IMR-90 (cell line): ENCODE results near the gene SLC2A13. TPM values are rescaled to one million over a fixed set of nuclear protein-coding genes. Genes with fewer than 3 reads are reported as not detected.

Experiments
- ATAC-seq: fragments of 200-7000 bp; cut with Tn5 transposase; 2 replicates; pipeline ENCODE4 v1.9.1; 2020; ENCODE audit warnings: low read depth, mild to moderate bottlenecking, moderate library complexity
- BruUV-seq: library from RNA; stranded (reverse); fragments of 400-500 nt; replicated peaks from 2 replicates; lab custom pipeline; 2021; lab: Mats Ljungman, UMichigan
- CTCF ChIA-PET: fragments of 300-600 bp; formaldehyde crosslinking; extraction: SDS; loops from one replicate; lab custom pipeline; 2021; ENCODE audit warnings: antibody characterized with exemption; lab: Yijun Ruan, JAX
- POLR2A ChIA-PET: fragments of 300-600 bp; sonication (Branson Sonifier 250); formaldehyde crosslinking; loops from one replicate; lab custom pipeline; 2022; ENCODE audit warnings: antibody characterized with exemption; ENCODE audit not compliant: unreplicated experiment; lab: Charles Lee
- DNase-seq: peaks from one replicate; pipeline ENCODE4 v3.0.0; 2013
- H2AFZ ChIP-seq: replicated peaks from 2 replicates; pipeline ENCODE3; 2013; ENCODE audit warnings: low read length, mild to moderate bottlenecking; ENCODE audit not compliant: poor library complexity
- H2AK5ac ChIP-seq: 2 replicates; pipeline ENCODE4 v1.6.1; 2013; ENCODE audit warnings: low read depth, low read length, inconsistent platforms
- H2AK9ac ChIP-seq: replicated peaks from 2 replicates; pipeline ENCODE3; 2013; ENCODE audit warnings: mild to moderate bottlenecking, low read depth, low read length, moderate library complexity; ENCODE audit not compliant: poor library complexity
- H2BK120ac ChIP-seq: 2 replicates; pipeline ENCODE4 v1.6.1; 2013; ENCODE audit warnings: low read depth, low read length, inconsistent platforms
- H2BK15ac ChIP-seq: 3 replicates; pipeline ENCODE4 v1.6.1; 2013; ENCODE audit warnings: low read depth, low read length, inconsistent platforms
- H2BK20ac ChIP-seq: 2 replicates; pipeline ENCODE4 v1.6.1; 2013; ENCODE audit warnings: low read depth, mild to moderate bottlenecking, inconsistent platforms, low read length, moderate library complexity
- H2BK5ac ChIP-seq: 2 replicates; pipeline ENCODE4 v1.6.1; 2013; ENCODE audit warnings: mild to moderate bottlenecking, low read depth, low read length, inconsistent platforms; ENCODE audit not compliant: poor library complexity, severe bottlenecking
- H3K14ac ChIP-seq: replicated peaks from 2 replicates; pipeline ENCODE4 v1.6.1; 2013; ENCODE audit warnings: low read depth, low read length, inconsistent platforms
- H3K18ac ChIP-seq: 2 replicates; pipeline ENCODE4 v1.6.1; 2013; ENCODE audit warnings: low read depth, low read length, control low read depth
- H3K23ac ChIP-seq: 2 replicates; pipeline ENCODE4 v1.6.1; 2013; ENCODE audit warnings: low read depth, low read length, inconsistent platforms
- H3K27ac ChIP-seq: 2 replicates; pipeline ENCODE4 v1.5.1; 2013; ENCODE audit warnings: mild to moderate bottlenecking, control low read depth, low read length; ENCODE audit not compliant: insufficient read depth
- H3K27me3 ChIP-seq: 2 replicates; pipeline ENCODE4 v1.6.1; 2013; ENCODE audit warnings: low read length; ENCODE audit not compliant: control insufficient read depth, insufficient read depth
- H3K36me3 ChIP-seq: 2 replicates; pipeline ENCODE4 v1.6.1; 2013; ENCODE audit warnings: low read length, mixed read lengths; ENCODE audit not compliant: control insufficient read depth, insufficient read depth
- H3K4ac ChIP-seq: 2 replicates; pipeline ENCODE4 v1.6.1; 2013; ENCODE audit warnings: low read depth, low read length, inconsistent platforms
- H3K4me1 ChIP-seq: 2 replicates; pipeline ENCODE4 v1.6.1; 2013; ENCODE audit warnings: low read length, mixed read lengths; ENCODE audit not compliant: control insufficient read depth, insufficient read depth
- H3K4me2 ChIP-seq: 2 replicates; pipeline ENCODE4 v1.6.1; 2013; ENCODE audit warnings: low read depth, mild to moderate bottlenecking, control low read depth, low read length, moderate library complexity
- H3K4me3 ChIP-seq: 2 replicates; pipeline ENCODE4 v1.5.1; 2013; ENCODE audit warnings: low read depth, mild to moderate bottlenecking, control low read depth, low read length, moderate library complexity; ENCODE audit not compliant: insufficient read depth
- H3K56ac ChIP-seq: 2 replicates; pipeline ENCODE4 v1.6.1; 2013; ENCODE audit warnings: low read length, inconsistent platforms; ENCODE audit not compliant: insufficient read depth; ENCODE audit errors: extremely low read depth
- H3K79me1 ChIP-seq, 2 experiments: 2 replicates each; pipeline ENCODE4 v1.6.1; 2013; ENCODE audit warnings: low read length in 2 of 2, inconsistent platforms in 1 of 2, low read depth in 1 of 2
- H3K9ac ChIP-seq: 2 replicates; pipeline ENCODE4 v1.6.1; 2013; ENCODE audit warnings: low read depth, low read length, control low read depth
- H3K9me1 ChIP-seq: 2 replicates; pipeline ENCODE4 v1.6.1; 2013; ENCODE audit warnings: low read length, inconsistent platforms; ENCODE audit not compliant: insufficient read depth
- H3K9me3 ChIP-seq: 2 replicates; pipeline ENCODE4 v1.6.1; 2013; ENCODE audit warnings: low read length; ENCODE audit not compliant: control insufficient read depth, insufficient read depth
- H4K20me1 ChIP-seq: 2 replicates; pipeline ENCODE4 v1.6.1; 2013; ENCODE audit warnings: low read length, inconsistent platforms; ENCODE audit not compliant: insufficient read depth
- H4K5ac ChIP-seq: 2 replicates; pipeline ENCODE4 v1.6.1; 2013; ENCODE audit warnings: mild to moderate bottlenecking, low read depth, low read length, control low read depth
- H4K8ac ChIP-seq, 2 experiments: 2 replicates each; pipeline ENCODE4 v1.6.1; 2013; ENCODE audit warnings: low read depth in 2 of 2, low read length in 2 of 2, control low read depth in 1 of 2, inconsistent platforms in 1 of 2
- H4K91ac ChIP-seq: 2 replicates; pipeline ENCODE4 v1.6.1; 2013; ENCODE audit warnings: low read depth, low read length, inconsistent platforms; ENCODE audit not compliant: insufficient read depth
- BHLHE40 ChIP-seq: fragments of 150-350 bp; IDR thresholded peaks from 2 replicates; pipeline ENCODE4 v1.6.1; 2016; ENCODE audit warnings: mild to moderate bottlenecking, low read depth, low read length
- CEBPB ChIP-seq: IDR thresholded peaks from 2 replicates; pipeline ENCODE4 v1.6.1; 2012; ENCODE audit warnings: low read depth, low read length, improper control_type of control experiment
- CHD1 ChIP-seq: IDR thresholded peaks from 2 replicates; pipeline ENCODE4 v1.6.1; 2012; ENCODE audit warnings: low read depth, low read length, improper control_type of control experiment
- FOS ChIP-seq: fragments of 150-350 bp; IDR thresholded peaks from 2 replicates; pipeline ENCODE4 v1.6.1; 2016; ENCODE audit warnings: low read depth, low read length
- MAFK ChIP-seq: IDR thresholded peaks from 2 replicates; pipeline ENCODE4 v1.6.1; 2012; ENCODE audit warnings: low read depth, low read length, improper control_type of control experiment
- MAZ ChIP-seq: IDR thresholded peaks from 2 replicates; pipeline ENCODE4 v1.6.1; 2012; ENCODE audit warnings: low read depth, mild to moderate bottlenecking, low read length, improper control_type of control experiment, moderate library complexity, borderline replicate concordance
- MXI1 ChIP-seq: IDR thresholded peaks from 2 replicates; pipeline ENCODE4 v1.6.1; 2012; ENCODE audit warnings: low read depth, mild to moderate bottlenecking, low read length, moderate library complexity, borderline replicate concordance
- NFE2L2 ChIP-seq: fragments of 150-350 bp; IDR thresholded peaks from 2 replicates; pipeline ENCODE4 v1.6.1; 2016; ENCODE audit warnings: low read depth, mild to moderate bottlenecking, low read length
- RAD21 ChIP-seq: IDR thresholded peaks from 2 replicates; pipeline ENCODE4 v1.6.1; 2012; ENCODE audit warnings: low read length, improper control_type of control experiment
- RCOR1 ChIP-seq: IDR thresholded peaks from 2 replicates; pipeline ENCODE4 v1.6.1; 2012; ENCODE audit warnings: mild to moderate bottlenecking, low read length, improper control_type of control experiment; ENCODE audit not compliant: insufficient replicate concordance
- SMC3 ChIP-seq: fragments of 150-350 bp; IDR thresholded peaks from 2 replicates; pipeline ENCODE4 v1.6.1; 2016; ENCODE audit warnings: low read depth, mild to moderate bottlenecking, antibody characterized with exemption, low read length, moderate library complexity
- USF2 ChIP-seq: fragments of 150-350 bp; IDR thresholded peaks from 2 replicates; pipeline ENCODE4 v1.6.1; 2017; ENCODE audit warnings: mild to moderate bottlenecking, antibody characterized with exemption, low read length, low read depth
- WGBS, 2 experiments: methylation state at CpG; one replicate each; pipeline versions ENCODE4 v1.1.5 to v1.1.7; 2013; ENCODE audit warnings: missing lambda C conversion rate in 2 of 2; ENCODE audit not compliant: insufficient read length in 1 of 2; ENCODE audit errors: extremely low coverage in 2 of 2; 5-methylcytosine and 5-hydroxymethylcytosine counted together
- dilution Hi-C: fragments of 300-500 bp; cut with HindIII; formaldehyde crosslinking; loops from one replicate; pipeline ENCODE4 v1.14.3; 2018; ENCODE audit warnings: low sequenced_read_pairs; ENCODE audit not compliant: unreplicated experiment
- in situ Hi-C: fragments of 300-500 bp; cut with MboI; formaldehyde crosslinking; loops from 3 replicates; pipeline ENCODE4 v1.14.3; 2019; ENCODE audit warnings: low sequenced_read_pairs, inconsistent platforms, mixed read lengths
- intact Hi-C: fragments of 100-400 bp; cut with micrococcal nuclease; formaldehyde crosslinking; loops from 2 replicates; pipeline ENCODE4 v1.10.0; 2022
- polyA plus RNA-seq, 3 experiments: library from polyadenylated mRNA; depleted of rRNA; stranded (reverse); fragments of >200 nt; gene quantifications; 2 replicates each; pipeline ENCODE4 v1.2.3, GENCODE V29; 2012; ENCODE audit warnings: low replicate concordance in 1 of 3
- total RNA-seq: library from RNA; depleted of rRNA; stranded (reverse); fragments of >200 nt; gene quantifications from 2 replicates; pipeline ENCODE4 v1.2.3, GENCODE V29; 2012
- TF ChIP-seq, protein P1 (sequence below): conservative IDR thresholded peaks from 2 replicates; pipeline ENCODE4 v1.5.1; 2012; ENCODE audit warnings: mild to moderate bottlenecking, low read depth, low read length, improper control_type of control experiment
- TF ChIP-seq, protein P2 (sequence below): fragments of 150-350 bp; IDR thresholded peaks from 2 replicates; pipeline ENCODE4 v1.6.1; 2016; ENCODE audit warnings: low read depth, mild to moderate bottlenecking, low read length, moderate library complexity, borderline replicate concordance

The SLC2A13 gene
- total and polyA plus RNA-seq, 2 of the 4 experiments (the other 2 are of a cell fraction), result 1.5 to 3.9 TPM

DNA sequence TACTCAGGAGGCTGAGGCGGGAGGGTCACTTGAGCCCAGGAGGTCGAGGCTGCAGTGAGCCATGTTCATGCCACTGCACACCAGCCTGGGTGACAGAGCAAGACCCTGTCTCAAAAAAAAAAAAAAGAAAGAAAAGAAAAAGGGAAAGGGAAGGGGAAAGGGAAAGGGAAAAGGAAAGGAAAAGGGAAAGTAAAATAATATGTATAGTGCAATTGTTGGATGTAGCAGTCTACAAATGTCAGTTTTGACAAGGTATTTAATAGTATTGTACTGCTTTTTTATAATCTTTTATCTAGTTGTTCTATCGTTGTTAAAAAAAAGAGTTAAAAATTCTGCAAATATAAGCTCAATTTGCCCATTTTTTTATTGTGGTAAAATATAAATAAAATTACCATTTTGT lies 67.3 kb downstream of the SLC2A13 start:
- H3K79me1 ChIP-seq, result no peaks in the 10 kb centered on the region
- no peak for TF ChIP-seq MAZ
- no peak for TF ChIP-seq BHLHE40
- no peak for TF ChIP-seq NFE2L2
- TF ChIP-seq SMC3, result no peak
- no peak for TF ChIP-seq CHD1
- TF ChIP-seq, protein P1, sequence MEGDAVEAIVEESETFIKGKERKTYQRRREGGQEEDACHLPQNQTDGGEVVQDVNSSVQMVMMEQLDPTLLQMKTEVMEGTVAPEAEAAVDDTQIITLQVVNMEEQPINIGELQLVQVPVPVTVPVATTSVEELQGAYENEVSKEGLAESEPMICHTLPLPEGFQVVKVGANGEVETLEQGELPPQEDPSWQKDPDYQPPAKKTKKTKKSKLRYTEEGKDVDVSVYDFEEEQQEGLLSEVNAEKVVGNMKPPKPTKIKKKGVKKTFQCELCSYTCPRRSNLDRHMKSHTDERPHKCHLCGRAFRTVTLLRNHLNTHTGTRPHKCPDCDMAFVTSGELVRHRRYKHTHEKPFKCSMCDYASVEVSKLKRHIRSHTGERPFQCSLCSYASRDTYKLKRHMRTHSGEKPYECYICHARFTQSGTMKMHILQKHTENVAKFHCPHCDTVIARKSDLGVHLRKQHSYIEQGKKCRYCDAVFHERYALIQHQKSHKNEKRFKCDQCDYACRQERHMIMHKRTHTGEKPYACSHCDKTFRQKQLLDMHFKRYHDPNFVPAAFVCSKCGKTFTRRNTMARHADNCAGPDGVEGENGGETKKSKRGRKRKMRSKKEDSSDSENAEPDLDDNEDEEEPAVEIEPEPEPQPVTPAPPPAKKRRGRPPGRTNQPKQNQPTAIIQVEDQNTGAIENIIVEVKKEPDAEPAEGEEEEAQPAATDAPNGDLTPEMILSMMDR, result no peak
- TF ChIP-seq CEBPB, result no peak
- no peak for TF ChIP-seq FOS
- no peak for TF ChIP-seq USF2
- TF ChIP-seq RCOR1, result no peak
- no peak for TF ChIP-seq MAFK
- no peak for TF ChIP-seq MXI1
- TF ChIP-seq, protein P2, sequence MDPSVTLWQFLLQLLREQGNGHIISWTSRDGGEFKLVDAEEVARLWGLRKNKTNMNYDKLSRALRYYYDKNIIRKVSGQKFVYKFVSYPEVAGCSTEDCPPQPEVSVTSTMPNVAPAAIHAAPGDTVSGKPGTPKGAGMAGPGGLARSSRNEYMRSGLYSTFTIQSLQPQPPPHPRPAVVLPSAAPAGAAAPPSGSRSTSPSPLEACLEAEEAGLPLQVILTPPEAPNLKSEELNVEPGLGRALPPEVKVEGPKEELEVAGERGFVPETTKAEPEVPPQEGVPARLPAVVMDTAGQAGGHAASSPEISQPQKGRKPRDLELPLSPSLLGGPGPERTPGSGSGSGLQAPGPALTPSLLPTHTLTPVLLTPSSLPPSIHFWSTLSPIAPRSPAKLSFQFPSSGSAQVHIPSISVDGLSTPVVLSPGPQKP, result no peak
- TF ChIP-seq RAD21, result no peak
- no peak overlapping the region for H4K5ac ChIP-seq
- no peak overlapping the region for H2BK15ac ChIP-seq
- H3K56ac ChIP-seq, result no peak overlapping the region
- H2BK20ac ChIP-seq, result no peak overlapping the region
- H2AK9ac ChIP-seq, result no peak overlapping the region
- no peaks in the 10 kb centered on the region for H3K36me3 ChIP-seq
- H3K9ac ChIP-seq, result no peak overlapping the region
- no peak overlapping the region for H3K4ac ChIP-seq
- no CpG with 5 or more reads among the region's 3 CpGs for WGBS, 2 experiments
- H3K4me1 ChIP-seq, result peaks cover 2% of the 10 kb centered on the region; the same call in 1 of the 2 replicates
- no peaks in the 10 kb centered on the region for H3K9me3 ChIP-seq
- no peak overlapping the region for H3K27ac ChIP-seq
- H2BK120ac ChIP-seq, result no peak overlapping the region
- dilution Hi-C loops, result no loop called here
- no TSS peak for BruUV-seq
- intact Hi-C loops, result no loop called here
- H3K18ac ChIP-seq, result no peak overlapping the region
- no peak overlapping the region for H3K14ac ChIP-seq
- no peaks in the 10 kb centered on the region for H3K9me1 ChIP-seq
- no peak overlapping the region for H2AFZ ChIP-seq
- CTCF ChIA-PET, result no interaction called here
- no peak overlapping the region for H2AK5ac ChIP-seq
- no peak overlapping the region for H3K4me3 ChIP-seq
- POLR2A ChIA-PET, result interaction anchor here (0.9 kb wide), 1 partner anchor 56 kb away, joined by 3 read pairs; no protein-coding TSS in a partner anchor
- DNase-seq (no peak), ATAC-seq (no peak)
- H3K23ac ChIP-seq, result no peak overlapping the region
- H4K8ac ChIP-seq, result no peak overlapping the region
- H3K4me2 ChIP-seq, result no peak overlapping the region
- no peaks in the 10 kb centered on the region for H3K27me3 ChIP-seq
- in situ Hi-C loops, result no loop called here
- H4K20me1 ChIP-seq, result no peaks in the 10 kb centered on the region
- no peak overlapping the region for H2BK5ac ChIP-seq
- no peak overlapping the region for H4K91ac ChIP-seq
